Neural crest cell (in vitro differentiated cells): Measurements from ENCODE around the gene TMEM154. TPM values are rescaled to one million over a fixed set of nuclear protein-coding genes. Genes with fewer than 3 reads are reported as not detected.

Experiments used
- DNase-seq: peaks from one replicate; pipeline ENCODE4 v3.0.0; 2021; ENCODE audit warnings: low read depth, mixed read lengths, low spot score
- H3K27ac Mint-ChIP-seq: one replicate; pipeline ENCODE4 v1.8.0; 2021; ENCODE audit warnings: mild to moderate bottlenecking, mixed read lengths; ENCODE audit not compliant: unreplicated experiment
- H3K27me3 Mint-ChIP-seq: 2 replicates; pipeline ENCODE4 v1.8.0; 2021; ENCODE audit warnings: low read depth, mild to moderate bottlenecking, mixed read lengths
- H3K36me3 Mint-ChIP-seq: 2 replicates; pipeline ENCODE4 v1.8.0; 2021; ENCODE audit warnings: low read depth, mild to moderate bottlenecking, mixed read lengths
- H3K4me1 Mint-ChIP-seq: 2 replicates; pipeline ENCODE4 v1.8.0; 2021; ENCODE audit warnings: mixed read lengths
- H3K4me3 Mint-ChIP-seq: one replicate; pipeline ENCODE4 v1.8.0; 2021; ENCODE audit warnings: mild to moderate bottlenecking, mixed read lengths
- H3K9me3 Mint-ChIP-seq: 2 replicates; pipeline ENCODE4 v1.8.0; 2021; ENCODE audit warnings: mixed read lengths
- CTCF ChIP-seq: fragments of 200-600 bp; sonication (generic); conservative IDR thresholded peaks from 2 replicates; pipeline ENCODE4 v1.5.0; 2021; ENCODE audit warnings: antibody characterized with exemption, mild to moderate bottlenecking
- total RNA-seq: library from RNA; stranded (reverse); gene quantifications from 2 replicates; pipeline ENCODE4 v1.2.1, GENCODE V29; 2021

TMEM154 gene
- total RNA-seq, 1 donor from 2014 or later = 0.44 TPM

GRCh38 chr4:152673489-152673888, 6.3 kb downstream of the TMEM154 start:
- DNase-seq = no peak
- Mint-ChIP-seq H3K4me1 (no peaks in the 10 kb centered on the region), H3K27ac (no peak overlapping the region), H3K4me3 (no peak overlapping the region), H3K9me3 (peaks cover 4% of the 10 kb centered on the region), H3K27me3 (peaks cover 9% of the 10 kb centered on the region), H3K36me3 (no peaks in the 10 kb centered on the region)
- TF ChIP-seq CTCF = no peak

- H3K9me3 Mint-ChIP-seq = peaks cover 4% of the 10 kb centered on the region
- no peak for DNase-seq
- H3K4me1 Mint-ChIP-seq = no peaks in the 10 kb centered on the region
Observed at GRCh38 chr4:152672206-152673092, 7.3 kb downstream of the TMEM154 start.

DNA sequence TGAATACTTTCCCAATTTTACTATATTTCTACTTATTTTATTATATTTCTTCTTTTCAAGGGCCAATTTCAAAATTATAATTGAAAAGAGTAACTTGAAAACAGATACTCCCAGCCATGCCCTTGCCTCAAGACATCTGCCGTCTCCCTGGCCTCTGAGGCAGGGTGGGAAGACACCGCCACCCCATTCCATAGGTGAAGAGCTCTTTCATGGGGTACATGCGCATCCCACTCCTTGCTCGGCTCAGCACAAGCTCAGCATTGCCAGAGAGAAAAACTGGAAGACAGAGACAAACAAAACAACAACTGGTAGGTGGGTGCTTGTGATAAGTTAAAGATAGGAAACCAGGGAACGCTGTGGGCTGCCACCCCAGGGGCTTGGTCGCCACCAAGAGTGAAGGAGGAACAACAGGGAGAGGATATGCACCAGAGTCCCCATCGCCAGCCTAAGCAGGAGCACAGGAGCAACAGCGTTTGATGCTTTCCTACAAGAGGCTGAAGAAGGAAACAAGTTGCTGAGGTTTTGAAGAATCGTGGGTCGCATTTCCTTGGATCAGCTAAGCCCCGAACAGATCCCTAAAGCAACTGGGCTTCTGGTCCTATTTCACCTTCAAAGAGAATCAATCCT, 11.3 kb downstream of the TMEM154 start:
- TF ChIP-seq CTCF = no peak
- H3K36me3 Mint-ChIP-seq = no peaks in the 10 kb centered on the region
- peaks cover 4% of the 10 kb centered on the region for H3K9me3 Mint-ChIP-seq
- DNase-seq = no peak
- H3K4me1 Mint-ChIP-seq = no peaks in the 10 kb centered on the region
- no peak overlapping the region for H3K4me3 Mint-ChIP-seq
- H3K27me3 Mint-ChIP-seq = no peaks in the 10 kb centered on the region
- no peak overlapping the region for H3K27ac Mint-ChIP-seq

More at GRCh38 chr4:152672206-152673092, 7.3 kb downstream of the TMEM154 start:
- no peaks in the 10 kb centered on the region for H3K27me3 Mint-ChIP-seq
- no peak overlapping the region for H3K4me3 Mint-ChIP-seq
- H3K27ac Mint-ChIP-seq = no peak overlapping the region
- no peak for TF ChIP-seq CTCF
- no peaks in the 10 kb centered on the region for H3K36me3 Mint-ChIP-seq

DNA sequence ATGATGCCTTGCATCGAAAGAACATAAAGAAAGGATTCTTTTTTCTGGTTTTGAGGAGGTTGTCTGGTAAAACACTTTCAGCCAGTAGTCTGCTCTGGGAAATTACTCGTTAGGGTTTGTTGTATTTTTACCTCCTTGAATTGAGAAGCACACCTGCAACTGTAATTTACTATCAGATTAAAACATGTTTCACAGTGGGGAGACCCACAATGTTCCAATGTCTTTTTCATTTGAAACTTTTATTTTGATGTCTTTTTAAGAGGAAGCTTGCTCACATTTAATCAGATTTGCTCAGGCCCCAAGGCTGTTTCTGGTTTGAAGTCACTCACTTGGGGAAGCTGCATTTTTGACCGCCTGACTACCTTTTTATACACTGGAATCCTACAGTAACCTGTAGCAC, 12.0 kb downstream of the TMEM154 start:
- H3K36me3 Mint-ChIP-seq = no peaks in the 10 kb centered on the region
- no peak overlapping the region for H3K27ac Mint-ChIP-seq
- no peak for TF ChIP-seq CTCF
- peaks cover 4% of the 10 kb centered on the region for H3K9me3 Mint-ChIP-seq
- DNase-seq = no peak
- no peak overlapping the region for H3K4me3 Mint-ChIP-seq
- H3K27me3 Mint-ChIP-seq = no peaks in the 10 kb centered on the region
- H3K4me1 Mint-ChIP-seq = no peaks in the 10 kb centered on the region

- Mint-ChIP-seq H3K27ac (no peak overlapping the region), H3K4me3 (no peak overlapping the region), H3K27me3 (no peaks in the 10 kb centered on the region), H3K9me3 (peaks cover 4% of the 10 kb centered on the region), H3K4me1 (no peaks in the 10 kb centered on the region), H3K36me3 (no peaks in the 10 kb centered on the region)
- DNase-seq = no peak
- TF ChIP-seq CTCF = no peak
Observed at GRCh38 chr4:152666946-152667345, 12.9 kb downstream of the TMEM154 start.
